Measurements from ENCODE around the gene CELF2. TPM values are rescaled to one million over a fixed set of nuclear protein-coding genes. Genes with fewer than 3 reads are reported as not detected.

The CELF2 gene
- total RNA-seq, 1 donor from 2014 or later, result 67.5 TPM

- intact Hi-C loops (cut with DNase I), result loop anchor here (5.0 kb wide), 1 partner anchor 45 kb away; no protein-coding TSS in a partner anchor
- DNase-seq (ENCODE audit: low spot score), result no peak
Observed at GRCh38 chr10:11161910-11162309, 144.2 kb downstream of the CELF2 start.

- peak; percentile 86 for DNase-seq (ENCODE audit: low spot score)
- intact Hi-C loops (cut with DNase I), result loop anchor here (5.0 kb wide), 1 partner anchor 46 kb away; no protein-coding TSS in a partner anchor
Observed at GRCh38 chr10:11162828-11163599, 145.3 kb downstream of the CELF2 start.

GRCh38 chr10:11163780-11164550 is 146.3 kb downstream of the CELF2 start:
- intact Hi-C loops (cut with DNase I), result loop anchor here (5.0 kb wide), 1 partner anchor 47 kb away; no protein-coding TSS in a partner anchor

GRCh38 chr10:11164551-11164802 is 146.8 kb downstream of the CELF2 start:
- no peak for DNase-seq (ENCODE audit: low spot score)
- intact Hi-C loops (cut with DNase I), result loop anchor here (5.0 kb wide), 1 partner anchor 47 kb away; no protein-coding TSS in a partner anchor

More at GRCh38 chr10:11163780-11164550, 146.3 kb downstream of the CELF2 start:
- DNase-seq (ENCODE audit: low spot score), result no peak

GRCh38 chr10:11164803-11165590 is 147.3 kb downstream of the CELF2 start:
- DNase-seq (ENCODE audit: low spot score), result peak; percentile 89
- intact Hi-C loops (cut with DNase I), result loop anchor here (5.0 kb wide), 4 partner anchors 48 to 143 kb away; no protein-coding TSS in a partner anchor

GRCh38 chr10:11165591-11166543 is 148.2 kb downstream of the CELF2 start:
- intact Hi-C loops (cut with DNase I), result loop anchor here (5.0 kb wide), 3 partner anchors 96 to 144 kb away; no protein-coding TSS in a partner anchor
- peak; percentile 86 for DNase-seq (ENCODE audit: low spot score)

GRCh38 chr10:11166550-11166949 is 148.9 kb downstream of the CELF2 start:
- DNase-seq (ENCODE audit: low spot score), result no peak
- intact Hi-C loops (cut with DNase I), result loop anchor here (5.0 kb wide), 3 partner anchors 96 to 144 kb away; no protein-coding TSS in a partner anchor

- DNase-seq (ENCODE audit: low spot score), result no peak
- intact Hi-C loops (cut with DNase I), result loop anchor here (5.0 kb wide), 3 partner anchors 95 to 145 kb away; no protein-coding TSS in a partner anchor
Observed at GRCh38 chr10:11167233-11167966, 149.7 kb downstream of the CELF2 start.

- intact Hi-C loops (cut with DNase I), result loop anchor here (5.0 kb wide), 3 partner anchors 94 to 146 kb away; no protein-coding TSS in a partner anchor
- DNase-seq (ENCODE audit: low spot score), result no peak
Observed at GRCh38 chr10:11168423-11169090, 150.9 kb downstream of the CELF2 start.

GRCh38 chr10:11169976-11170375 is 152.3 kb downstream of the CELF2 start:
- no peak for DNase-seq (ENCODE audit: low spot score)
- intact Hi-C loops (cut with DNase I), result loop anchor here (5.0 kb wide), 3 partner anchors 92 to 148 kb away; no protein-coding TSS in a partner anchor

- intact Hi-C loops (cut with DNase I), result no loop called here
Observed at GRCh38 chr10:11170574-11170973, 152.9 kb downstream of the CELF2 start.

GRCh38 chr10:11170993-11171851 is 153.6 kb downstream of the CELF2 start:
- no peak for DNase-seq (ENCODE audit: low spot score)
- intact Hi-C loops (cut with DNase I), result no loop called here

More at GRCh38 chr10:11170574-11170973, 152.9 kb downstream of the CELF2 start:
- no peak for DNase-seq (ENCODE audit: low spot score)

GRCh38 chr10:11173042-11173441 is 155.4 kb downstream of the CELF2 start:
- intact Hi-C loops (cut with DNase I), result no loop called here
- DNase-seq (ENCODE audit: low spot score), result no peak

- intact Hi-C loops (cut with DNase I), result no loop called here
- no peak for DNase-seq (ENCODE audit: low spot score)
Observed at GRCh38 chr10:11175823-11176243, 158.2 kb downstream of the CELF2 start.

- DNase-seq (ENCODE audit: low spot score), result no peak
- intact Hi-C loops (cut with DNase I), result no loop called here
Observed at GRCh38 chr10:11176746-11177145, 159.1 kb downstream of the CELF2 start.

GRCh38 chr10:11177381-11177780 is 159.7 kb downstream of the CELF2 start:
- no peak for DNase-seq (ENCODE audit: low spot score)
- intact Hi-C loops (cut with DNase I), result no loop called here

Data from cardiac septum (tissue), 1 donor.